ENCODE results near the gene WNT7B.

The WNT7B gene

GRCh38 chr22:45879552-45879949 is 97.4 kb downstream of the WNT7B start:
- no peak for DNase-seq (ENCODE audit: low spot score)
- ATAC-seq (ENCODE audit: low read depth) = no peak

DNA sequence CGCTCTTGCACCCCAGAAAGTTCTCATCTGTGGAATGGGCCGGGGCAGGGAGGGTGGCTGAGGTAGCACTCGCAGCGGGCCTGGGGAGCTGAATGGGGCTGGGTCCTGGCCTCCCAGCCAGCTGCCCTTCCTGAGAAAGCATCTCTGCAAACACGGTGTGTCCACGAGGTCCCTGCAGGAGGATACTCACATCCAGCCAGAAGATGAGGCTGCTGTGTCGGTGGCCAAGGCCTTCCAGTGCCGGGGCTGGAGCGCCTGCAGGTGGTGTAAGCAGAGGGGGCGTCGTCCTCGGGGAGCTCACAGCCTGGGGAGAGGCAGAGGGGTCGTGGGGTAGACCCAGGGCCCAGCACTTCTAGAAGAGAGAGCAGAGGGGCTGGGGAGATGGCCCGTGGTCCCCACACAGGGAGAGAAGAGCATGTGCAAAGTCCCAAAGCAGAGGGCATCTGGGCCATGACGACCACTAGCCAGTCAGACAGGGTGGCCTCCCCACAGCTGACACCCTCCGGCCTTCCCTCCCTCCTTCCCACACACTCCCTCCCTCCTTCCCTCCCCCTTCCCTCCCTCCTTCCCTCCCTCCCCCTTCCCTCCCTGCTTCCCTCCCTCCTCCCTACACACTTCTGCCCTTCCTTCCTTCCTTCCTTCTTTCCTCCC is 97.9 kb downstream of the WNT7B start:
- ATAC-seq (ENCODE audit: low read depth) = no peak
- Histone ChIP-seq H3K27me3 (ENCODE audit: insufficient read depth, poor library complexity, severe bottlenecking) (no peaks in the 10 kb centered on the region), H3K36me3 (ENCODE audit: low read depth) (no peaks in the 10 kb centered on the region), H3K4me1 (ENCODE audit: insufficient read depth, poor library complexity, severe bottlenecking) (no peaks in the 10 kb centered on the region), H3K27ac (ENCODE audit: poor library complexity, severe bottlenecking) (no peak overlapping the region), H3K4me3 (ENCODE audit: severe bottlenecking) (no peak overlapping the region), H3K9me3 (ENCODE audit: severe bottlenecking) (no peaks in the 10 kb centered on the region)
- TF ChIP-seq CTCF (IDR thresholded peaks at IDR 0.05; ENCODE audit: poor library complexity, severe bottlenecking) = no peak
- DNase-seq (ENCODE audit: low spot score) = no peak

More at GRCh38 chr22:45879552-45879949, 97.4 kb downstream of the WNT7B start:
- no peak overlapping the region for H3K4me3 ChIP-seq (ENCODE audit: severe bottlenecking)
- no peaks in the 10 kb centered on the region for H3K4me1 ChIP-seq (ENCODE audit: insufficient read depth, poor library complexity, severe bottlenecking)
- no peak for TF ChIP-seq CTCF (IDR thresholded peaks at IDR 0.05; ENCODE audit: poor library complexity, severe bottlenecking)
- no peaks in the 10 kb centered on the region for H3K9me3 ChIP-seq (ENCODE audit: severe bottlenecking)
- H3K36me3 ChIP-seq (ENCODE audit: low read depth) = no peaks in the 10 kb centered on the region
- no peak overlapping the region for H3K27ac ChIP-seq (ENCODE audit: poor library complexity, severe bottlenecking)
- H3K27me3 ChIP-seq (ENCODE audit: insufficient read depth, poor library complexity, severe bottlenecking) = no peaks in the 10 kb centered on the region

DNA sequence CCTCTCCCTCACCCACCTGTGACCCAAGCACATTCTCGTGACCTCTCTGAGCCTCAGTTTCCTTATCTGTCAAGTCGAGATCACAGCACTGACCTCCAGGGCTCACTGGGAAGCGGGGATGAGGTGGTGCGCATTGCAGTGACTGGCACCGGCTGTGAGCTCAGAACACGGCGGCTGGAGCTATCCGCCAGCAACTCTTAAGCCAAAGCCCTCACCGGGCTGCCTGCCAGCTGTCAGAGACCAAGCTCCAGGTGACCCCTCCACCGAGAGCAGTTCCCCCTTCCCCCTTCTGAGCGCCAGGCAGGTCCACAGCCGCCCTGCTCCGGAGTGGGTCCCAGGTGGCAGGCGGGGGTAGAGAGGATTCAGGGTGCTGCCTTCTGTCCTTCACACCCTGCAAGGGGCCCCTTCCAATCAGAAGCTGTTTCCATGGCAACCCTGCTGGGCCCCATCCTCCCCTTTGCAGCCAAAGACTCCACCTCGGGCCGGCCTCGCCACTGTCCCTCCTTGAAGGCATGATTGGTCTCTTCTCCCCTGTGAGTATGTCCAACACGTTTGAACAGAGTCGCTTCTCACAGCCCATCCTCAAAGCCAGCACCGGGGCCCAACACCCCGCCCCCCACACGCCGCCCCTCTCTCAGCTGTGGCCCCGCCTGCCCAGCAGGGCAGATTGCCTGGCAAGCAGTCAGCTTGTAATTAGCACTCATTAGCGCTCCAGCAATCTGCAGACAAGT is 98.7 kb downstream of the WNT7B start:
- ATAC-seq (ENCODE audit: low read depth) (no peak), DNase-seq (ENCODE audit: low spot score) (no peak)
- H3K4me1 ChIP-seq (ENCODE audit: insufficient read depth, poor library complexity, severe bottlenecking) = no peaks in the 10 kb centered on the region
- H3K27ac ChIP-seq (ENCODE audit: poor library complexity, severe bottlenecking) = no peak overlapping the region
- H3K4me3 ChIP-seq (ENCODE audit: severe bottlenecking) = no peak overlapping the region
- H3K27me3 ChIP-seq (ENCODE audit: insufficient read depth, poor library complexity, severe bottlenecking) = no peaks in the 10 kb centered on the region
- no peaks in the 10 kb centered on the region for H3K36me3 ChIP-seq (ENCODE audit: low read depth)
- H3K9me3 ChIP-seq (ENCODE audit: severe bottlenecking) = no peaks in the 10 kb centered on the region
- no peak for TF ChIP-seq CTCF (IDR thresholded peaks at IDR 0.05; ENCODE audit: poor library complexity, severe bottlenecking)

- Histone ChIP-seq H3K4me1 (ENCODE audit: insufficient read depth, poor library complexity, severe bottlenecking) (no peaks in the 10 kb centered on the region), H3K4me3 (ENCODE audit: severe bottlenecking) (no peak overlapping the region), H3K36me3 (ENCODE audit: low read depth) (no peaks in the 10 kb centered on the region), H3K9me3 (ENCODE audit: severe bottlenecking) (no peaks in the 10 kb centered on the region), H3K27me3 (ENCODE audit: insufficient read depth, poor library complexity, severe bottlenecking) (no peaks in the 10 kb centered on the region), H3K27ac (ENCODE audit: poor library complexity, severe bottlenecking) (no peak overlapping the region)
- DNase-seq (ENCODE audit: low spot score) = no peak
- TF ChIP-seq CTCF (IDR thresholded peaks at IDR 0.05; ENCODE audit: poor library complexity, severe bottlenecking) = no peak
- ATAC-seq (ENCODE audit: low read depth) = no peak
Measured at GRCh38 chr22:45877651-45878050, 99.3 kb downstream of the WNT7B start.

GRCh38 chr22:45877036-45877380 is 100.0 kb downstream of the WNT7B start:
- TF ChIP-seq CTCF (IDR thresholded peaks at IDR 0.05; ENCODE audit: poor library complexity, severe bottlenecking) = no peak
- ATAC-seq (ENCODE audit: low read depth) (no peak), DNase-seq (ENCODE audit: low spot score) (no peak)
- Histone ChIP-seq H3K27me3 (ENCODE audit: insufficient read depth, poor library complexity, severe bottlenecking) (no peaks in the 10 kb centered on the region), H3K36me3 (ENCODE audit: low read depth) (no peaks in the 10 kb centered on the region), H3K4me3 (ENCODE audit: severe bottlenecking) (no peak overlapping the region), H3K4me1 (ENCODE audit: insufficient read depth, poor library complexity, severe bottlenecking) (no peaks in the 10 kb centered on the region), H3K9me3 (ENCODE audit: severe bottlenecking) (no peaks in the 10 kb centered on the region), H3K27ac (ENCODE audit: poor library complexity, severe bottlenecking) (no peak overlapping the region)
